ENCODE measurements around the gene MRGPRX2. TPM values are rescaled to one million over a fixed set of nuclear protein-coding genes. Genes with fewer than 3 reads are reported as not detected.

Gene MRGPRX2
- total RNA-seq, 2 experiments from 2014 or later: not detected

DNA sequence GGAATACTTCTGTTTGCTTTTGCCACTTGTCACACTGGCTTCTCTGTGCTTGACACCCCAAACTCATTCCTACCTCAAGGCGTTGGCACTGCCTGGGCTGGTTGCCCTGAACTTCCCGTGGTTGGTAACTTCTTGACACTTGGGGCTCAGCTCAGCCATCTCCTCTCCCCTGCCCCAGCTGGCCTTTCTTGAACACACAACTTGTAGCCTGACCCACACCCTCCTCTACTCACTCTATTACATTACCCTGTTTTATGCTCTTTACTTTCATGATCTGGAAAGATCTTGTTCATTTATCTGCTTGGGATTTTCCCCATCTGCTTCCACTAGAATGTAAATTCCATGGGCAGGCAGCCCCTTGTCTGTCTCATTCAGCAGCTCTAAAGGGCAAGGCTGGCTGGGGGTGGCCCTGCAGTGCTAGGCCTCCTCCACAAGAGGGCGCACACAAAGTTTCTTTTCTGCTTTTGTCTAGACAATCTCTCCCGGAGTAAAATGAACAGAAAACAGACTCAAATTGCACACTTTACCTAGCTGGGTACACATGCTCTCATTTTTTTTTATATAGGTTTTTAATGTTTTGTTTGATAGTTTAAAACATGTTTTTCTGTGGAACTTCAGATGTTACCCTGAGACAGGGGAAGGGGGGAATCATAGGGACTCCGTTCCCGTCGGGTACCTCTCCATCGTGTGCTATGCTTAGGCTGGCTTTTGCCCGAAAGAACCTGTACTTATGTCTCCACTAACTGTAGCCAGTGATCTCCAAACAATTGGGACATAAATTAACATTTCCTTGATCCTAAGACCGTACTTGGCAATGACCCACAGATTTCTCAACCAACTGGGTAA lies 16.4 kb upstream of the MRGPRX2 start:
- CTCF ChIA-PET: interaction anchor here (0.6 to 2.0 kb wide), 8 partner anchors 8 to 71 kb away, joined by 3 to 5 read pairs (median 4); no protein-coding TSS in a partner anchor
- Mint-ChIP-seq H3K27ac (no peak overlapping the region), H3K9me3 (no peaks in the 10 kb centered on the region), H3K4me1 (ENCODE audit: low read depth) (no peaks in the 10 kb centered on the region), H3K27me3 (peaks cover 13% of the 10 kb centered on the region), H3K36me3 (ENCODE audit: low read depth) (no peaks in the 10 kb centered on the region), H3K4me3 (no peak overlapping the region)
- POLR2A ChIA-PET: no interaction called here
- H3K4me1 ChIP-seq (ENCODE audit: insufficient read depth, low read length): no peaks in the 10 kb centered on the region
- H3K36me3 ChIP-seq (ENCODE audit: insufficient read depth, low read length): no peaks in the 10 kb centered on the region
- H3K27me3 ChIP-seq (ENCODE audit: control insufficient read depth in 1 of 2, insufficient read depth in 2 of 2, low read length in 2 of 2): no peaks in the 10 kb centered on the region
- intact Hi-C loops (cut with DNase I, micrococcal nuclease): loop anchor here in 1 of 2 experiments (5.0 kb wide), 1 partner anchor 960 kb away; no protein-coding TSS in a partner anchor
- TF ChIP-seq, protein P1, sequence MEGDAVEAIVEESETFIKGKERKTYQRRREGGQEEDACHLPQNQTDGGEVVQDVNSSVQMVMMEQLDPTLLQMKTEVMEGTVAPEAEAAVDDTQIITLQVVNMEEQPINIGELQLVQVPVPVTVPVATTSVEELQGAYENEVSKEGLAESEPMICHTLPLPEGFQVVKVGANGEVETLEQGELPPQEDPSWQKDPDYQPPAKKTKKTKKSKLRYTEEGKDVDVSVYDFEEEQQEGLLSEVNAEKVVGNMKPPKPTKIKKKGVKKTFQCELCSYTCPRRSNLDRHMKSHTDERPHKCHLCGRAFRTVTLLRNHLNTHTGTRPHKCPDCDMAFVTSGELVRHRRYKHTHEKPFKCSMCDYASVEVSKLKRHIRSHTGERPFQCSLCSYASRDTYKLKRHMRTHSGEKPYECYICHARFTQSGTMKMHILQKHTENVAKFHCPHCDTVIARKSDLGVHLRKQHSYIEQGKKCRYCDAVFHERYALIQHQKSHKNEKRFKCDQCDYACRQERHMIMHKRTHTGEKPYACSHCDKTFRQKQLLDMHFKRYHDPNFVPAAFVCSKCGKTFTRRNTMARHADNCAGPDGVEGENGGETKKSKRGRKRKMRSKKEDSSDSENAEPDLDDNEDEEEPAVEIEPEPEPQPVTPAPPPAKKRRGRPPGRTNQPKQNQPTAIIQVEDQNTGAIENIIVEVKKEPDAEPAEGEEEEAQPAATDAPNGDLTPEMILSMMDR (IDR thresholded peaks at IDR 0.05): peak; percentile 100
- H3K9me3 ChIP-seq (ENCODE audit: control insufficient read depth in 1 of 2, insufficient read depth in 1 of 2, low read length in 2 of 2): no peaks in the 10 kb centered on the region
- peak; percentile 18 to 72 (median 41) for DNase-seq
- peak; percentile 73 for ATAC-seq (ENCODE audit: poor library complexity)
- H3K27ac ChIP-seq (ENCODE audit: low read depth in 1 of 2, low read length in 2 of 2): no peak overlapping the region
- no peak overlapping the region for H3K4me3 ChIP-seq (ENCODE audit: low read length)

DNA sequence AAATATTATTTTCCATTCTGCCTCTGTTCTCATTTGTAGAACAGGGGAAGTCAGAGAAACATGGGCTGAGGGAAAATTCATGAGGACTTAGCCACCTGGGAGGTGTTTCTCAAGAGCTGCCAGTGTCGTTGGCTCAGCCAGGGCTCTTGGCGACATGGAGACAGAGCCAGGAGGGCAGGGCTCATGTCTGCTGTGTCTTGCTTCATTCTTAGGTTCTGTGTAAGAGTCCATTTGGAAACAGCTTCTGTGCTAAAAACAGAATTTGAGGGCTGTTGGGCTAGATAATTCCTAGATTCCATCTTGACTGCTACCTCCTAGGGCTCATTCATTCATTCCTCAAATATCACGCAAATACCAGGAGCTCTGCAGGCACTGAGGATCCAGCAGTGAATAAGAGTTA lies 15.1 kb upstream of the MRGPRX2 start:
- H3K36me3 Mint-ChIP-seq (ENCODE audit: low read depth): no peaks in the 10 kb centered on the region
- H3K4me3 ChIP-seq (ENCODE audit: low read length): no peak overlapping the region
- no peak for ATAC-seq (ENCODE audit: poor library complexity)
- peaks cover 6% of the 10 kb centered on the region for H3K4me1 ChIP-seq (ENCODE audit: insufficient read depth, low read length)
- ChIA-PET POLR2A (no interaction called here), CTCF (interaction anchor here (2.0 kb wide), 1 partner anchor 8 kb away, joined by 5 read pairs; no protein-coding TSS in a partner anchor)
- H3K27ac ChIP-seq (ENCODE audit: low read depth in 1 of 2, low read length in 2 of 2): no peak overlapping the region
- H3K9me3 ChIP-seq (ENCODE audit: control insufficient read depth in 1 of 2, insufficient read depth in 1 of 2, low read length in 2 of 2): no peaks in the 10 kb centered on the region
- H3K9me3 Mint-ChIP-seq: no peaks in the 10 kb centered on the region
- H3K27me3 ChIP-seq (ENCODE audit: control insufficient read depth in 1 of 2, insufficient read depth in 2 of 2, low read length in 2 of 2): no peaks in the 10 kb centered on the region
- H3K36me3 ChIP-seq (ENCODE audit: insufficient read depth, low read length): no peaks in the 10 kb centered on the region
- peaks cover 14% of the 10 kb centered on the region for H3K27me3 Mint-ChIP-seq
- H3K4me1 Mint-ChIP-seq (ENCODE audit: low read depth): peaks cover 6% of the 10 kb centered on the region
- no peak for DNase-seq
- no peak overlapping the region for H3K27ac Mint-ChIP-seq
- intact Hi-C loops (cut with DNase I, micrococcal nuclease): loop anchor here in 1 of 2 experiments (5.0 kb wide), 1 partner anchor 958 kb away; no protein-coding TSS in a partner anchor
- H3K4me3 Mint-ChIP-seq: no peak overlapping the region
- TF ChIP-seq, protein P1 (IDR thresholded peaks at IDR 0.05): no peak

DNA sequence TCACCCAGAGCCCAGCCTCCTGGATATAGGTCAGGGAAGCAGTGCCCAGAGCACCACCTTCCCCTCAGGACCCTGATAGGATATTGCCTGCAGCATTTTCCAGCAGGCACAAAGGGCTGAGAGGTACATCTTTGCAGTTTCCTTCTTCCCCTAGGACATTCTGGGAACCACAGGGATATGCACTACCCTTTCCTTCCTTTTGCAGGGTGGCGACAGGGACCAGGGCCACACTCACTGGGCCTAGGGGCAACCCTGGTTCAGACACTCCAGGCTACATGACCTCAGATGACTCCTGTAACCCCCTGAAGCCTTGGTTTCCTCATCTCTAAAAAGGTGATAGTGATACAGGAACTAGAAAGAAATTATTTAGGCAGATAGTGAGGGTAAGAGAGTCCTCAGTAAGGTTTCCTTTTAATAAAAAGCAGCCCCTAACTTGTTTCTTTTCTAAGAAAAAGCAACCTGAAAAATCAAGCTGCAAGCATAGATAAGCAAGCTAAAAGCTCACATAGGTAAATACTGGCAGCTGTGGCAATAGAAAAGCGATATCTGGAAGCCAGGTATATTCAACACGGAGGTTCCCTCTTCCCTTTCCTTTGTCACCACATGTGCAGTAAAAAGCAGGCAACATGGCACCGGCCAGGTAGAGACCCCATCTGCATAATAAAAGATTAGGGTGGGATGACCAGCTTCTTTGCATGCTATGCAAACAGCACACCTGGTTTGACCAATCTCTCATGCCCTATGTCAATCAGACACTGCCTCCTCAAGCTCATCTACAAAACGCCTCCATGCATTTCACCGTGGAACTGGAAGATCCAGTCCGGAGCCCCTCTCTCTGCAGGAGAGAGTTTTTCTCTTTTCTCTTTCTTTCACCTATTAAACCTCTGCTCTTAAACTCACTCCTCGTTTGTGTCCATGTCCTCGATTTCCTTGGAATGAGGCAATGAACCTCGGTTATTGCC lies 13.2 kb upstream of the MRGPRX2 start:
- CTCF ChIA-PET: no interaction called here
- POLR2A ChIA-PET: no interaction called here
- Mint-ChIP-seq H3K4me1 (ENCODE audit: low read depth) (peaks cover 6% of the 10 kb centered on the region), H3K27me3 (peaks cover 12% of the 10 kb centered on the region), H3K4me3 (no peak overlapping the region), H3K36me3 (ENCODE audit: low read depth) (no peaks in the 10 kb centered on the region), H3K27ac (no peak overlapping the region), H3K9me3 (peaks cover 6% of the 10 kb centered on the region)
- H3K9me3 ChIP-seq (ENCODE audit: control insufficient read depth in 1 of 2, insufficient read depth in 1 of 2, low read length in 2 of 2): peaks cover 0 to 5% of the 10 kb centered on the region in 2 experiments
- no peaks in the 10 kb centered on the region for H3K36me3 ChIP-seq (ENCODE audit: insufficient read depth, low read length)
- TF ChIP-seq, protein P1 (IDR thresholded peaks at IDR 0.05): no peak
- H3K27ac ChIP-seq (ENCODE audit: low read depth in 1 of 2, low read length in 2 of 2): no peak overlapping the region
- intact Hi-C loops (cut with DNase I, micrococcal nuclease): loop anchor here in 1 of 2 experiments (5.0 kb wide), 1 partner anchor 84 kb away; no protein-coding TSS in a partner anchor
- peaks cover 6% of the 10 kb centered on the region for H3K4me1 ChIP-seq (ENCODE audit: insufficient read depth, low read length)
- H3K4me3 ChIP-seq (ENCODE audit: low read length): no peak overlapping the region
- DNase-seq (no peak), ATAC-seq (ENCODE audit: poor library complexity) (no peak)
- peaks cover 3 to 5% of the 10 kb centered on the region in 2 experiments for H3K27me3 ChIP-seq (ENCODE audit: control insufficient read depth in 1 of 2, insufficient read depth in 2 of 2, low read length in 2 of 2)
